Mesodermal cell (in vitro differentiated cells): ENCODE measurements around the gene MVK.

Source experiments
- H3K27ac ChIP-seq: 2 replicates; pipeline ENCODE4 v1.7.0; 2013; ENCODE audit warnings: mild to moderate bottlenecking, low read depth, low read length, moderate library complexity; ENCODE audit not compliant: severe bottlenecking
- H3K36me3 ChIP-seq: 2 replicates; pipeline ENCODE4 v1.7.1; 2013; ENCODE audit warnings: mild to moderate bottlenecking, low read length, moderate library complexity; ENCODE audit not compliant: control insufficient read depth, insufficient read depth
- H3K4me1 ChIP-seq: one replicate; pipeline ENCODE4 v1.7.1; 2013; ENCODE audit warnings: mild to moderate bottlenecking, low read length; ENCODE audit not compliant: insufficient read depth, control insufficient read depth, poor library complexity, severe bottlenecking
- H3K4me3 ChIP-seq: 2 replicates; pipeline ENCODE4 v1.7.0; 2013; ENCODE audit warnings: low read length, control low read depth, mild to moderate bottlenecking; ENCODE audit not compliant: insufficient read depth, poor library complexity, severe bottlenecking; ENCODE audit errors: extremely low read depth
- H3K9me3 ChIP-seq: 2 replicates; pipeline ENCODE4 v1.7.1; 2013; ENCODE audit warnings: mild to moderate bottlenecking, low read length, moderate library complexity; ENCODE audit not compliant: control insufficient read depth
- WGBS, 2 experiments: methylation state at CpG; one replicate each; pipeline ENCODE4 v1.1.5; 2013; ENCODE audit warnings: missing lambda C conversion rate in 2 of 2; ENCODE audit not compliant: insufficient coverage in 2 of 2; 5-methylcytosine and 5-hydroxymethylcytosine counted together

The MVK gene

DNA sequence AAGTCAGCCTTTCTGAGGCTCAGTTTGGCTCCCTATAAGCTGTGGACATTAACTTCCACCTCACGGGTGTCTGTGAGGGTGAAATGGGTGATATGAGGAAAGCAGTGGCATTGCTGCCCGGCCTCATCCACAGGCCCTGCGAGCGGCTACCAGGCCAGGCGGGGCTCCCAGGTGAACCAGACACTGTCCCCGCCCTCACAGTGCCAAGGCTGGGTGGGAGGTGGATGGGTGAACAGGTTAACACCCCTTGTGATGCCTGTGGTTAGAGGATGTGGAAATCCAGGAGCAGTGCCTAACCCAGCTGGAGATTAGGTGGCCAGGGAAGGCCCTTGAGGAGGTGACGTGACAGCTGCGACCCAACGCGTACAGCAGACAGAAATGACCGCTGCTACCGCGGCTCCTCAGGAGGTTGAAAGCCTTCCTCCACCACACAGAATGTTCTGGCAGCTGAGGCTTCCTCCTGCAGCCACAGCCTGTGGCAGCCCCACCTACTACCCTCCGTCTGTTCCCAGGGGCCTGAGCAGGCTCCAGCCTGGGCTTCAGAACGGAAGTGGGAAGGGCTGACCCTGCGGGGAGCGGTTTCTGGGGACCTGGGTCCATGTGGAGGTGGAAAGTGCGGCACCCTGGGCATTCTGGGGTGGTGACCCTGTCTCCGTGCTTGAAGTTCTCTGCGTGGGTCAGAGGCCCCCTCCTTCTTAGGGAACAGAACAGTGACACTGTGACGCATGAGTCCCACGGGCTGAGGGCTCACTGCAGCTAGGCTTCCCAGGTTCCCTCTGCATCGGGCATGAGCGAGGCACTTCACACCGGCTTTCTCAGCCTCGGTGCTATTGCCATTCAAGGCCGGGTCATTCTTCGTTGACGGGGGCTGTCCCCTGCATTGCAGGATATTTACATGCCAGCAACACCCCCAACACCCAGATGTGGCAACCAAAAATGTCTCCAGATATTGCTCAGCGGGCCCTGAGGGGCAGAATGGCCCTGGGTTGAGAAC is 10.0 kb upstream of the MVK start:
- no peaks in the 10 kb centered on the region for H3K4me1 ChIP-seq
- H3K4me3 ChIP-seq = no peak overlapping the region
- H3K27ac ChIP-seq = no peak overlapping the region
- peaks cover 70% of the 10 kb centered on the region for H3K36me3 ChIP-seq
- WGBS, 2 experiments = 94 to 95% methylated on average over 22 to 24 of the region's 30 CpGs
- H3K9me3 ChIP-seq = no peaks in the 10 kb centered on the region

DNA sequence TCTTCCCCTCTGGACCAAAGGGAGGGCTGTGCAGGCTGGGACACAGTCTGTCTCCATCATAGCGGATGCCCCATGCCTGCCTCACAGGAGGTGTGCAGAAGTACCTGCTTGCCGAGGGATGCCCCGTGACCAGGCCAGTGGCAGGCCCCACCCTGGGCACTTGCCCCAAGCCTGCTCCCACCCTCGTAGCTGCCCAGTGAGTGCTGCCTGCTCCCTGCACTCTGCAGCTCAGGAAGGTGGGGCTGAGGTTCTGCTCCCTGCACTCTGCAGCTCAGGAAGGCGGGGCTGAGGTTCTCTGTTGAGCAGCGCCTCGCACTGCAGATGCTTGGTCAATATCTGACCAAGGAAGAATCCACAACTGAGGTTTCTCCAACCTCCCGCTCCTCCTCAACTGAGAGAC is 7.2 kb upstream of the MVK start:
- Histone ChIP-seq H3K4me3 (no peak overlapping the region), H3K27ac (no peak overlapping the region), H3K9me3 (no peaks in the 10 kb centered on the region), H3K36me3 (peaks cover 93% of the 10 kb centered on the region), H3K4me1 (no peaks in the 10 kb centered on the region)
- 92 to 98% methylated on average over 8 of the region's 8 CpGs for WGBS, 2 experiments

DNA sequence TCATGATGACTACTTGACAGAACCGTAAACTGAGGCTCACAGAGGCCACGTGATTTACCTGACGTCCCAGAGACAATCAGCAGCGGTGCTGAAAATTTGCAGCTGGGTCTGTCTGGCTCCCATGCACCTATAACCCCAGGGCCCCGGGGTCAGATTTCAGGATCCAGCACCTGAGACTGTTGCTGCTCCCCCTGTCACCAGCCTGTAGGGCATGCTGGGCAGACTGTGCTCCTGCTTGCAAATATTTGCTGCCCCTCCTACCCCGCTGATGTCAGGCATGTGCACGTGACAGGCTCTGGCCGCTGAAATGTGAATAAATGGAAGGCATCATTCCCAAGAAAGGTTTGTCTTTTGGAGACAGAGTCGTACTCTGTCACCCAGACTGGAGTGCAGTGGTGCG is 6.3 kb upstream of the MVK start:
- peaks cover 90% of the 10 kb centered on the region for H3K36me3 ChIP-seq
- no peak overlapping the region for H3K4me3 ChIP-seq
- no peaks in the 10 kb centered on the region for H3K4me1 ChIP-seq
- H3K27ac ChIP-seq = no peak overlapping the region
- no peaks in the 10 kb centered on the region for H3K9me3 ChIP-seq
- WGBS, 2 experiments = 87 to 93% methylated on average over 10 of the region's 10 CpGs

DNA sequence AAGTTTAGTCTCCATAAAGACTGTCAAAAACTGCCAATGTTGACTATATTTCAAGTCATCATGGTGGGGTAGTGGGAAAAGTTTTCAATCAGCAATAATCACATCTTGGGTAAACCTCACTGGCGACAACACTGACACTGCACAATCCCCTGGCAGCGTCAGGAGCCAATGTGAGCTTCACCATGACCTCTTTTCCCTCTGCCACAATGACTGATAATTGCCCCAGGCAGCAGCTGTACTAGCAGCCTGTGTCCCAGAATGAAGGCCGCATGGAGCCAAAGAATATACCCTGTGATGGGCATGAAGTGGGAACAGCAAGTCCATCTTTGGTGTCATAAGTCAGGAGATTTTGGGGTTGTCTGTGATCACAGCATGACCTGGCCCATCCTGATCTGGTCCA is 5.6 kb upstream of the MVK start:
- Histone ChIP-seq H3K4me3 (no peak overlapping the region), H3K9me3 (no peaks in the 10 kb centered on the region), H3K36me3 (peaks cover 84% of the 10 kb centered on the region), H3K27ac (no peak overlapping the region), H3K4me1 (peaks cover 4% of the 10 kb centered on the region)
- 100% methylated on average over 2 to 3 of the region's 3 CpGs for WGBS, 2 experiments

DNA sequence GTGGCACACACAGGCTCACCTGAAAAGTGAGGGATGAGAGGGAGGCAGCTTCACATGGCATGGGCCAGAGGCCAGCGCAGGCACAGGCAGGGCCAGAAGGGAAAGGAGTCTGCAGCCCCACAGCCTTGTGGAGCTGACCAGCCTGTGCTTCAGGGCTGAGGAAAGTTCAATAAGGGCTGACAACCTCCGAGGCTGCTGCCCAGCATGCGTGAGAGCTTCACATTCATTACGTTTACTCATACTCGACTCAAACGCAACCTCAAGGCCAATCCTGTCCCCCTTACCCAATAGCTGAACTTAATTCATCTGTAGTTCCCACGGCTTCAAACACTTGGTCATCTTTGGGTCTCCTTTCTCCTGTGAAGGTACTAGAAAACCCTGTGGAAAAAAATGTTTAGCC is 5.1 kb upstream of the MVK start:
- no peaks in the 10 kb centered on the region for H3K9me3 ChIP-seq
- 94 to 98% methylated on average over 4 to 7 of the region's 7 CpGs for WGBS, 2 experiments
- H3K36me3 ChIP-seq = peaks cover 78% of the 10 kb centered on the region
- H3K4me3 ChIP-seq = no peak overlapping the region
- H3K27ac ChIP-seq = no peak overlapping the region
- H3K4me1 ChIP-seq = peaks cover 4% of the 10 kb centered on the region

DNA sequence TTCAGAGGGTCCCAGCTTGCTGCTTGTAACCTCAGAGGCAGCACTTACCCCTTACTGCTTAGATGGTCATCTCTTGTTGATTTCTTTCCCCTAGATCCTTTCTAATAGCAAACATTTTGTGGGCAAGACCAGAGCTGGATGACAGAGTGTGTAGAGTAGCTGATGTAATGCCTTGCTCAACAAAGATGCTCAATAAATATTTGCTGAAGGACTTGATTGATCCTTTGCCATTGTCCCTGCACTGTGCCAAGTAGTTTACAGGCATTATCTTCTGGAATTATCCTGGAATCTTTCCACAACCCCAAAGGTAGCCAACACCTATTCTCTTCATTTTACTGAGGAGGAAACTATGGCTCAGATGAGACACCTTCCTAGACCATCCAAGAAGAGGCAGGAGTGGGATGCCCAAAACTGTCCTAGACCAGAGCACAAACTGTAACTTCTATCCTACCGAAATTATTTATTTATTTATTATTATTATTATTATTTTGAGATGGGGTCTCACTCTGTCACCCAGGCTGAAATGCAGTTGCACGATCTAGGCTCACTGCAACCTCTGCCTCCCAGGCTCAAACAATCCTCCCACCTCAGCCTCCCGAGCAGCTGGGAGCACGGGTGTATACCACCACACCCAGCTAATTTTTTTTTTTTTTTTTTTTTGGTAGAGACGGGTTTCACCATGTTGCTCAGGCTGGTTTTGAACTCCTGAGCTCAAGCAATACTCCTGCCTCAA is 1.7 kb upstream of the MVK start:
- 100% methylated on average over 1 of the region's 5 CpGs for WGBS, 2 experiments
- H3K27ac ChIP-seq = no peak overlapping the region
- H3K4me1 ChIP-seq = peaks cover 10% of the 10 kb centered on the region
- H3K4me3 ChIP-seq = peak overlapping the region; percentile 80
- H3K9me3 ChIP-seq = no peaks in the 10 kb centered on the region
- H3K36me3 ChIP-seq = peaks cover 70% of the 10 kb centered on the region

DNA sequence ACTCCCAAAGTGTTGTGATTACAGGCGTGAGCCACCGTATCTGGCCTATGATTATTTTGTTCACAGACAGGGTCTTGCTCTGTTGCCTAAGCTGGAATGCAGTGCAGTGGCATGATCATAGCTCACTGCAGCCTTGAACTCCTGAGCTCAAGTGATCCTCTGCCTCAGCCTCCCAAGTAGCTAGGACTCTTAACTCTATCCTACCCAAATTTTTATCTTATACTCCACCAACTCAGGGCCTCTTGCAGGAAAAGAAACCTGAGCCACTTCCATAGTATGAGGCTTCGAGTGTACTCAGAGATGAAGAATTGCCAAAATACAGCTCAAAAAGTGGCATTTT is 1.1 kb upstream of the MVK start:
- H3K4me1 ChIP-seq = peaks cover 10% of the 10 kb centered on the region
- H3K4me3 ChIP-seq = peak overlapping the region; percentile 80
- no peaks in the 10 kb centered on the region for H3K9me3 ChIP-seq
- peak overlapping the region; percentile 90 for H3K27ac ChIP-seq
- H3K36me3 ChIP-seq = peaks cover 70% of the 10 kb centered on the region
- WGBS, 2 experiments = 93 to 96% methylated on average over 2 to 3 of the region's 3 CpGs

DNA sequence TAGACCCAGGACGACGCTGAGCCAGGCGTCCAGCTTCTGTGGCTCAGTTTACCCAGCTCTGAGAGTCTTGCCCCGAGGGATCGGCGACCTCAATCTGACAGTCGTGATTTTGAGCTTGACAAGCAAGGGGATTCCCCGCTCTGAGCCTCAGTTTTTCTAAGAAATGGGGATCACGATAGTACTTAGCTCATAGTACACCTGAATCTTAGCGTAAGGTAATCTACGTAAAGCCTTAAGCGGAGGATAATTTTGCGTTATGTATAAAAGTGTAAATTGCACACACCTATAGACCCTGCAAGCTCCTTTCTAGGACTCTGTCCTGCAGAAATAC is 285 bp downstream of the MVK start:
- peaks cover 72% of the 10 kb centered on the region for H3K36me3 ChIP-seq
- no peaks in the 10 kb centered on the region for H3K9me3 ChIP-seq
- 0 to 1% methylated on average over 9 to 10 of the region's 13 CpGs for WGBS, 2 experiments
- peak overlapping the region; percentile 80 for H3K4me3 ChIP-seq
- H3K27ac ChIP-seq = no peak overlapping the region
- H3K4me1 ChIP-seq = peaks cover 10% of the 10 kb centered on the region

DNA sequence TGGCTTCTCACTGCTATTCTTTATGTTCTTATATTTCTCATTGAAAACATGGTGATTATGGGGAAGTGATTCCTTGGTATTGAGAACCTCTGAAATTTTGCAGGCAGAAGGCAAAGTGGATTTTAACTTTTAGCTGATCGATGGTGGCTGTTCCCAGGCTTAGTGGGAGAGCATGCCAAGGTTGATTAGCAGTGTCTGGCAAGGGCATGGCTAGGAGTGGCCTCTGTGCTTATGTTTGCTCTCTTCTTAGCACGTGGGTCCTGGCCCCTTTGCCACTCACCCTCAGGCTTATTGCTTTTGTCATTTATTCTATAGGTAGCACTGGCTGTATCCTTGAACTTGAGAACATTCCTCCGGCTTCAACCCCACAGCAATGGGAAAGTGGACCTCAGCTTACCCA is 2.1 kb downstream of the MVK start:
- peaks cover 74% of the 10 kb centered on the region for H3K36me3 ChIP-seq
- H3K9me3 ChIP-seq = no peaks in the 10 kb centered on the region
- WGBS, 2 experiments = 100% methylated on average over 1 to 3 of the region's 3 CpGs
- H3K4me1 ChIP-seq = peaks cover 10% of the 10 kb centered on the region
- H3K4me3 ChIP-seq = peak overlapping the region; percentile 8
- no peak overlapping the region for H3K27ac ChIP-seq

DNA sequence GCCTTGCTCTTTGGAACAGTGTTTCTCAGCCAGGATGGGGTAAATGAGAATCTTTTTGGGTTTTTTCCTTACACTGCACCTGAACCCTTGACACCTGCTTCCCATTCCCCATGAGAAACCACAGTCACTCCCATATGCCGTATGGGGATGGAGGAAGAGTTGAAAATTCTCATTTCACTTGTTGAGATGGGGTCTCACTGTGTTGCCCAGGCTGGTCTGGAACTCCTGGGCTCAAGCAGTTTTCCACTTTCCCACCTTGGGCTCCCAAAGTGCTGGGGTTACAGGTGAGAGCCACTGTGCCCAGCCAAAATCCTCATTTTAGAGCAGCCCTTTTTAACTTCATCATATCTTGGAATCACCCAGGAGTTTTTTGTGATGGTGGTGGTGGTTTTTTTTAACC is 3.7 kb downstream of the MVK start:
- WGBS, 2 experiments = no CpG with 5 or more reads among the region's 1 CpG
- no peak overlapping the region for H3K4me3 ChIP-seq
- no peak overlapping the region for H3K27ac ChIP-seq
- H3K36me3 ChIP-seq = peaks cover 78% of the 10 kb centered on the region
- peaks cover 10% of the 10 kb centered on the region for H3K4me1 ChIP-seq
- no peaks in the 10 kb centered on the region for H3K9me3 ChIP-seq
